Ishikawa (cell line): ENCODE measurements around the gene PTPN12.

Experiments
- CEBPB ChIP-seq: IDR thresholded peaks from 2 replicates; pipeline ENCODE4 v1.6.1; 2012
- CREB1 ChIP-seq: IDR thresholded peaks from 2 replicates; pipeline ENCODE4 v1.6.1; 2012; ENCODE audit warnings: low read depth
- EGR1 ChIP-seq: IDR thresholded peaks from 2 replicates; pipeline ENCODE4 v1.6.1; 2012
- EP300 ChIP-seq: IDR thresholded peaks from 2 replicates; pipeline ENCODE4 v1.6.1; 2012; ENCODE audit warnings: borderline replicate concordance
- FOXM1 ChIP-seq: IDR thresholded peaks from 2 replicates; pipeline ENCODE4 v1.6.1; 2012; ENCODE audit warnings: low read depth, borderline replicate concordance
- NFIC ChIP-seq: IDR thresholded peaks from 2 replicates; pipeline ENCODE4 v1.6.1; 2012
- RAD21 ChIP-seq: IDR thresholded peaks from 2 replicates; pipeline ENCODE4 v1.6.1; 2012; ENCODE audit warnings: low read depth
- TAF1 ChIP-seq: IDR thresholded peaks from 2 replicates; pipeline ENCODE4 v1.6.1; 2012; ENCODE audit warnings: low read depth, mild to moderate bottlenecking
- TCF12 ChIP-seq: IDR thresholded peaks from 2 replicates; pipeline ENCODE4 v1.6.1; 2012; ENCODE audit warnings: low read depth
- TEAD4 ChIP-seq: IDR thresholded peaks from 2 replicates; pipeline ENCODE4 v1.6.1; 2012
- YY1 ChIP-seq: IDR thresholded peaks from 2 replicates; pipeline ENCODE4 v1.6.1; 2012; ENCODE audit warnings: low read depth
- ZBTB7A ChIP-seq: IDR thresholded peaks from 2 replicates; pipeline ENCODE4 v1.6.1; 2012; ENCODE audit warnings: low read depth
- TF ChIP-seq, protein P1 (sequence below): IDR thresholded peaks from 2 replicates; pipeline ENCODE4 v1.6.1; 2012
- TF ChIP-seq, protein P2 (sequence below): IDR thresholded peaks from 2 replicates; pipeline ENCODE4 v1.6.1; 2012
- TF ChIP-seq, protein P3 (sequence below): IDR thresholded peaks from 2 replicates; pipeline ENCODE4 v1.6.1; 2012; ENCODE audit warnings: low read depth, mild to moderate bottlenecking

Gene PTPN12

DNA sequence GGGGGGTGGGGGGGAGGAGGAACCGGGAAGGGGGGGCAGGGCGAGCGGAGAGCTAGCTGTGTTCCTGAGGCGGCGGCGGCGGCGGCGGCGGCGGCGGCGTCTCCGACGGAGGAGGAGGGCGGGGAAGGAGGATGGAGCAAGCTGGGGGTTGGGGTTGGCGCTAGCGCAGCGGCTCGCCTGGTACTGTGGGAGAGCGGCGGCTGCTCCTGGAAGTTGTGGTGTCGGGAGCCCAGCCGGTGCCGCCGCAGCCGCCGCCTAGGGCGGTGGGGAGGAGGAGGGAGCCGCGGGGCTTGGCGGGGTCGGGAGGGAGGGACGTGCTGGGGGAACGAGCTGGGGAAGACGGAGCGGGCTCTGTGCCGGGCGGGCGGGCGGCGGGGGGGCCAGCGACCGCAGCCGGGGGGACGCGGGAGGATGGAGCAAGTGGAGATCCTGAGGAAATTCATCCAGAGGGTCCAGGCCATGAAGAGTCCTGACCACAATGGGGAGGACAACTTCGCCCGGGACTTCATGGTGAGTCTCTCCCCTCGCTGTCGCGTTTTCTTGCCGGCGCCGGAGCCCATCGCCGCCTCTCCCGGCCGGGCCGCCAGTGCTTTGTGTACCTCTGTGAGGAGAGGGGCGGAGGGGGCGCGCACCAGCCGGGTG is at the start of gene PTPN12:
TSS of gene PTPN12 (plus strand) at position 160 of the 642 bp plus-strand sequence. CDS start at position 412, 252 bp downstream.
- no peak for TF ChIP-seq FOXM1
- TF ChIP-seq, protein P1, sequence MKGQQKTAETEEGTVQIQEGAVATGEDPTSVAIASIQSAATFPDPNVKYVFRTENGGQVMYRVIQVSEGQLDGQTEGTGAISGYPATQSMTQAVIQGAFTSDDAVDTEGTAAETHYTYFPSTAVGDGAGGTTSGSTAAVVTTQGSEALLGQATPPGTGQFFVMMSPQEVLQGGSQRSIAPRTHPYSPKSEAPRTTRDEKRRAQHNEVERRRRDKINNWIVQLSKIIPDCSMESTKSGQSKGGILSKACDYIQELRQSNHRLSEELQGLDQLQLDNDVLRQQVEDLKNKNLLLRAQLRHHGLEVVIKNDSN = no peak
- TF ChIP-seq YY1 = no peak; the same call in 1 of the 2 replicates
- TF ChIP-seq, protein P2, sequence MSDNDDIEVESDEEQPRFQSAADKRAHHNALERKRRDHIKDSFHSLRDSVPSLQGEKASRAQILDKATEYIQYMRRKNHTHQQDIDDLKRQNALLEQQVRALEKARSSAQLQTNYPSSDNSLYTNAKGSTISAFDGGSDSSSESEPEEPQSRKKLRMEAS = no peak
- no peak for TF ChIP-seq EP300
- no peak for TF ChIP-seq RAD21
- no peak for TF ChIP-seq TEAD4
- TF ChIP-seq ZBTB7A = no peak; the same call in 1 of the 2 replicates
- TF ChIP-seq TCF12 = no peak
- no peak for TF ChIP-seq TAF1
- no peak for TF ChIP-seq CREB1
- TF ChIP-seq, protein P3, sequence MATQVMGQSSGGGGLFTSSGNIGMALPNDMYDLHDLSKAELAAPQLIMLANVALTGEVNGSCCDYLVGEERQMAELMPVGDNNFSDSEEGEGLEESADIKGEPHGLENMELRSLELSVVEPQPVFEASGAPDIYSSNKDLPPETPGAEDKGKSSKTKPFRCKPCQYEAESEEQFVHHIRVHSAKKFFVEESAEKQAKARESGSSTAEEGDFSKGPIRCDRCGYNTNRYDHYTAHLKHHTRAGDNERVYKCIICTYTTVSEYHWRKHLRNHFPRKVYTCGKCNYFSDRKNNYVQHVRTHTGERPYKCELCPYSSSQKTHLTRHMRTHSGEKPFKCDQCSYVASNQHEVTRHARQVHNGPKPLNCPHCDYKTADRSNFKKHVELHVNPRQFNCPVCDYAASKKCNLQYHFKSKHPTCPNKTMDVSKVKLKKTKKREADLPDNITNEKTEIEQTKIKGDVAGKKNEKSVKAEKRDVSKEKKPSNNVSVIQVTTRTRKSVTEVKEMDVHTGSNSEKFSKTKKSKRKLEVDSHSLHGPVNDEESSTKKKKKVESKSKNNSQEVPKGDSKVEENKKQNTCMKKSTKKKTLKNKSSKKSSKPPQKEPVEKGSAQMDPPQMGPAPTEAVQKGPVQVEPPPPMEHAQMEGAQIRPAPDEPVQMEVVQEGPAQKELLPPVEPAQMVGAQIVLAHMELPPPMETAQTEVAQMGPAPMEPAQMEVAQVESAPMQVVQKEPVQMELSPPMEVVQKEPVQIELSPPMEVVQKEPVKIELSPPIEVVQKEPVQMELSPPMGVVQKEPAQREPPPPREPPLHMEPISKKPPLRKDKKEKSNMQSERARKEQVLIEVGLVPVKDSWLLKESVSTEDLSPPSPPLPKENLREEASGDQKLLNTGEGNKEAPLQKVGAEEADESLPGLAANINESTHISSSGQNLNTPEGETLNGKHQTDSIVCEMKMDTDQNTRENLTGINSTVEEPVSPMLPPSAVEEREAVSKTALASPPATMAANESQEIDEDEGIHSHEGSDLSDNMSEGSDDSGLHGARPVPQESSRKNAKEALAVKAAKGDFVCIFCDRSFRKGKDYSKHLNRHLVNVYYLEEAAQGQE = no peak
- no peak for TF ChIP-seq CEBPB
- no peak for TF ChIP-seq EGR1
- no peak for TF ChIP-seq NFIC

DNA sequence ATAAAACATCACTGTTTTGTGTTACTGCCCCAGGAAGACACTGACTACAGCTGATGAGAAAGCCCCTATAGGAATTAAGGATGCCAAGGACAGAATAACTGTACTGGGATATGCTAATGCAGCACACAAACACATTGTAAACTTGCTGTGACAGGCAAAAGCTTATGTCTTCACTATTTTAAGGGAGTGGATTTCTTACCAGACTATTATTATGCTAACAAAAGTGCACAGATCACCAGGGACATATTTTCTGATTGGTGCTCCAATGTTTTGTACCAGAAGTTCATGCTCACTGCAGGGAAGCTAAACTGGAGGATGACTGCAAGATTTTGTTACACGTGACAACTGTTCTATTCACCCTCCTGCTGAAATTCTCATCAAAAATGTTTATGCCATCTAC is 48.1 kb upstream of the PTPN12 start:
- TF ChIP-seq TCF12 = no peak
- TF ChIP-seq, protein P3 = no peak
- TF ChIP-seq TEAD4 = no peak
- TF ChIP-seq RAD21 = no peak
- no peak for TF ChIP-seq EP300
- TF ChIP-seq FOXM1 = no peak

DNA sequence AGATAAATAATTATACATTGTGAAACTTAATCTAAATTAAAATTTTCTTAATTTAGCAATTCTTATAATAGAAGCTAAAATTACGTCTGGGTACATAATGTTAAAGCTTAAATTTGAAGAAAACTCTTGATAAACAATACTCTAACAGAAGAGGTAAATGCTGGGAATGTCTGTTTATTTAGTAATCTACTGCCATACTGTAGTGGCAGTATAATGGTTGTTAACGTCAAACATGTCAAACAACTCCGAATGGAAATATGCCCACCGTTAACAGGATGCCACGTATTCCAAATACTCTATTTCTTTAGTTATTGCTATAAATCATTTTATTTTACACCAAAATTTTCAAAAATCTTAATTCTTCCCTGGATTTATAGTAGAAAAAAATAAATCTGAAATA is 40.0 kb upstream of the PTPN12 start:
- TF ChIP-seq, protein P3 = no peak
- TF ChIP-seq NFIC (no peak), CEBPB (no peak), TEAD4 (no peak)

DNA sequence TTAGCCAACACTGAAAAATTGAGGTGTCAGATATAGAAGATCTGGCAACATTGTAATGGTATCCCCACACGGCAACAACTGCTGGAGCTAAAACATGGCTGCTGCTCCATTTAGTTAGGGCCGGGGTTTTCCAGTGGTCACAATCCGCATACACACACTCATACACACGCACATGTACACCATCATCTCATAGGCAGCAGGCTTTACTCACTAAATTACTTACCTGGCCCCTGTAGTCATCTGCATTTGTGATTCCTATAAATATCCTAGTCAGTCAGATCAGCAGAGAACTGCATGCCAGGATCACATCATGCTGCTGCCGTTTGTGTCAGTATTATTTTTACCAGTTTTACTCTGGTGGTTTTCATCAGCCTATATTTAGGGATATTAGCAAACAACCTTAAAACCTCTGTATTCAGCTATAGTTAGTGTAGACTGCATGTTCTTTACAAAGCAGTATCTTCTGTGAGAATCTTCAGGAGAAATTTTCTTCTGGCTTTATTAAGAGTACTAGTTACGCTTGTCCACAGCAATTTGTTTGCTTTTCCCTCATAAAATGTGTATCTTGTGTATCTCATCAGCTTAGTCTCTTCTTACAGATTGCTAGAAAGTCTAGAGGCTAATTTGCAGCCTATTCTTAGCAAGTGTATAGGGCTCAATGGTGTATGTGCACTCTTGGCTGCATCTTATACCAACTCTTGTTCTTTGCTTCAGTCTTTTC is 38.3 kb upstream of the PTPN12 start:
- TF ChIP-seq ZBTB7A (no peak), EGR1 (no peak), TEAD4 (no peak), RAD21 (no peak)
- TF ChIP-seq, protein P2 = no peak

DNA sequence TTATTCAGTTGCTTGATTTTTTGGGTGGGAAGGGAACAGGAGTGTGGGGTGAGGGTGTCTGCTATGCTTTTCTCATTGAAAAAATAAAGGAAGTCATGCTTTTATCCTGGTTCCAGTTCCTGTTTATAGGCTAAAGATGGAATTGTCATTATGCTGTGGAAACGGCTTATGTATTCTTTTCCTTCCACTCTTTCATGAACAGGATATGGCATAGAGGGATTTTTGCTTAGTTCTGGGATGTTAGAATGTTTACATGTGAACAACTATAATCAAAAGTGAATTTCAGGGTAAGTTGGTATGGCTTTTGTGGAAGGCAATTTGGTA is 35.9 kb upstream of the PTPN12 start:
- TF ChIP-seq, protein P3 = no peak
